ENCODE results near the gene TACC2. TPM values are rescaled to one million over a fixed set of nuclear protein-coding genes. Genes with fewer than 3 reads are reported as not detected.
"Not testable (repeated sequence)": the region's sequence is repeated elsewhere in the genome, so short reads cannot be mapped to it uniquely, and the experiment has no call there.

Gene TACC2
- total RNA-seq, 1 experiment from 2014 or later, result 3.0 TPM

DNA sequence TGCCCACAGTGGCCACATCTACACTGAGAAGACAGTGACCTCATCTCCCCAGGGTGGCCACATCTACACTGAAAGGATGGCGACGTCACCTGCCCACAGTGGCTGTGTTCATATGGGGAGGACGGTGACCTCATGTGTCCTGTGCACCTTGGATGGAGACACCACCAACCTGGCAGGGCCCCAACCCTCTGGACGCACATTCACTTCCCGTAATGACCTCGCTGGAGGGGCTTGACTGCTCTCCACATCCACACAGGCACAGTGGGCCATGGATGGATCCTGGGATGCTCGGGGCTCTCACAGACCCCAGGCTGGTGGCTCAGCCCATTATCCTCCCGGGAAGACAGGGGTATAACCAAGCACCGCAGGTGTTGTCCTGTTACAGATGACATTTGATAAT, 212.4 kb downstream of the TACC2 start:
- in situ Hi-C loops (cut with HindIII; ENCODE audit: low pct_unique_long_range_greater_than_20kb, low sequenced_read_pairs), result no loop called here
- no peak for DNase-seq (ENCODE audit: low read depth, low spot score)

DNA sequence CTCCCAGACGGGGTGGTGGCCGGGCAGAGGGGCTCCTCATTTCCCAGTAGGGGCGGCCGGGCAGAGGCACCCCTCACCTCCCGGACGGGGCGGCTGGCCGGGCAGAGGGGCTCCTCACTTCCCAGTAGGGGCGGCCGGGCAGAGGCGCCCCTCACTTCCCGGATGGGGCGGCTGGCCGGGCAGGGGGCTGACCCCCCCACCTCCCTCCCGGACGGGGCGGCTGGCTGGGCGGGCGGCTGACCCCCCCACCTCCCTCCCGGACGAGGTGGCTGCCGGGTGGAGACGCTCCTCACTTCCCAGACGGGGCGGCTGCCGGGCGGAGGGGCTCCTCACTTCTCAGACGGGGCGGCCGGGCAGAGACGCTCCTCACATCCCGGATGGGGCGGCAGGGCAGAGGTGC, 214.2 kb downstream of the TACC2 start:
- in situ Hi-C loops (cut with HindIII; ENCODE audit: low pct_unique_long_range_greater_than_20kb, low sequenced_read_pairs), result not testable (repeated sequence)

GRCh38 chr10:122204691-122205489, 215.9 kb downstream of the TACC2 start:
- no peak for DNase-seq (ENCODE audit: low read depth, low spot score)
- in situ Hi-C loops (cut with HindIII; ENCODE audit: low pct_unique_long_range_greater_than_20kb, low sequenced_read_pairs), result no loop called here

More for the DNA sequence above, 214.2 kb downstream of the TACC2 start:
- DNase-seq (ENCODE audit: low read depth, low spot score), result not testable (repeated sequence)

DNA sequence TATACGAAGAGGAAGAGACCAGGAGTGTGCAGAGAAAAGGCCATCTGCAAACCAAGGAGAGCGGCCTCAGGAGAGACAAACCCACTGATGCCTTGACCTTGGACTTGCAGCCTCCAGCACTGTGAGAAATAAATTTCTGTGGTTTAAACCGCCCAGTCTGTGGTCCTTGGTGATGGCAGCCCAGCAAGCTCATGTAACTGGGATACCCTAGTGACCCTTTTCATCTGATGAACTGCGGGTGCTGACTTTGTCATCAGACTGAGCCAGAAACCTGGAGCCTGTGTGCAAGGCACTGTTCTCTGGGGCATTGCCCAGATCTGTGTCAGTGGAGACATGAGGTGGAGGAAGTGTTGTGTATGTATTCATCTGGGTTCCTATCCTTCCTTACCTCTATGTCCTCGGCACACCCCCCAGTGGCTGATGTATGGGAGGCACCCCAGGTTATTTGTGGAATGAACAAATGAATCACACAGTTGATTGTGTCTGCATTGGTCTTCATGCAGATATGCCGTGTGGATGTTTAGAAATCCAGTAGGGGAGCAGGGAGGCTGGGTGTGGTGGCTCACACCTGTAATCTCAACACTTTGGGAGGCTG, 217.6 kb downstream of the TACC2 start:
- in situ Hi-C loops (cut with HindIII; ENCODE audit: low pct_unique_long_range_greater_than_20kb, low sequenced_read_pairs), result no loop called here
- DNase-seq (ENCODE audit: low read depth, low spot score), result no peak

DNA sequence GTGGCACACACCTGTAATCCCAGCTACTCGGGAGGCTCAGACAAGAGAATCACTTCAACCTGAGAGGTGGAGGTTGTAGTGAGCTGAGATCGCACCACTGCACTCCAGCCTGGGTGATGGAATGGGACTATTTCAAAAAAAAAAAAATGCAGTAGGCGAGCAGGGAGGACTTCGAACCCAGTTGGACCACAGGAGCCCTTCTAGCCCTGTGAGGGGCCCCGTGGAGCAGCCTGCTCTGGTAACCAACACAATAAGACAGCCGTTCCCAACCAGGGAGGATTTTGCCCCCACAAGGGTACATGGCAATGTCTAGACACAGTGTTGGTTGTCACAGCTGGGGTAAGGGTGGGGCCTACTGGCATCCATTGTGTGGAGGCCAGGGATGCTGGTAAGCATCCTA, 218.2 kb downstream of the TACC2 start:
- no peak for DNase-seq (ENCODE audit: low read depth, low spot score)
- in situ Hi-C loops (cut with HindIII; ENCODE audit: low pct_unique_long_range_greater_than_20kb, low sequenced_read_pairs), result no loop called here

DNA sequence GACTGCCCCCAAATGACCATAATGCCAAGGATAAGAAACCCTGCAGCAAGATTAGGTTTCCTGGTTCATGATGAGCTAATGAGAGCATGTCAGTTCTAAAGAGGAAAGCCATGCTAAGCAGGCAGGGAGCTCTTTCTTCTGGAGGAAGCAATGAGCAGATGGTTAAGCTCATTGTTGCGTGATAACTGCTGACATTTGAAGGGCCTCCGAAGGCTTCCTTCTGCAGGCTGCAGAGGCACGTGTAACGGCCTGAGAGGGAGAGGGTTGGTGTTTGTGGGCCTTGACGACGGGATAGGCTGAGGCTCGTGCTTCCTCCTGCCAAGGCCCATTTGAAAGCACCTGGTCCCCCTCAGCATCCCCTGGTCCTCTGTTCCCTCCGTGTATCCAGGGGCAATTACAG, 218.6 kb downstream of the TACC2 start:
- in situ Hi-C loops (cut with HindIII; ENCODE audit: low pct_unique_long_range_greater_than_20kb, low sequenced_read_pairs), result no loop called here
- no peak for DNase-seq (ENCODE audit: low read depth, low spot score)

DNA sequence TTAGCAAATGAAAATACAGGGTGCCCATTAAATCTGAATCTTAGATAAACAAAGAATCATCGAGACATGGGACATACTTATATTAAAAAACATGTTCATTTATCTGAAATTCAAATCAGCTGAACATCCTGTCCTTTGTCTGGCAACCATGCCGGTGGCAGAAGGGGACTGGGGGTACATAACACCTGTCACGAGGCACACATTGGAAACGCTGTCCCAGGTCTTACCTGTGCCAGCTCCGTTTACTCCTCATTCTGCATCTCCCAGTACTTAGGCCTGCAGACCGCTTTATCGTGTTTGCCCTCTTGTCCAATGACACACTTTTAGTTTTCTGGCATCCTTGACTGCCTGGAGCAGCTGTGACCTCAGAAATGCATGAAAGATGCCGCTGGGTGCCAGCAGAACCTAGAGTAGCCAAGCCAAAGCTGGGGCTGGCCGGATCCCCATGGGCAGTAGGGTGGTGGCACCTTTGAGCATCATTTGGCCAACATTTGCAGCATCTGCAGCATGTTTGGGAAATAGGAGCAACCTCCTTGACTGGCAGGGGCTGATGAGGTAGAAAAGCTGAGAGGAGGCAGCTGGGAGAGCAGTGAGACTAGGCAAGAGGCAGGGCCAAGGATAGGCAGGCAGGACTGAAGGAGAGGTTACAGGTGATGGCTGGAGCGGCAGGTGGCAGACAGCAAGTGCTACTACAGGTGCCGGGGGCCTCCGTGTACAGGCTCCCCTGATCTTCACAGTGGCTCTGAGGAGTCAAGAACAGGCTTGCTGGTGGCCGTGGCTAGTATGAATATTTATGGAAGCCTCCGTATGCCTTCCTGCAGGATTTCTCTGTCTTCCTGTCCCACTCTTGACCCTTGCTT, 219.8 kb downstream of the TACC2 start:
- DNase-seq (ENCODE audit: low read depth, low spot score), result no peak
- in situ Hi-C loops (cut with HindIII; ENCODE audit: low pct_unique_long_range_greater_than_20kb, low sequenced_read_pairs), result no loop called here

GRCh38 chr10:122210481-122211265, 221.7 kb downstream of the TACC2 start:
- no peak for DNase-seq (ENCODE audit: low read depth, low spot score)
- in situ Hi-C loops (cut with HindIII; ENCODE audit: low pct_unique_long_range_greater_than_20kb, low sequenced_read_pairs), result no loop called here

- no peak for DNase-seq (ENCODE audit: low read depth, low spot score)
- in situ Hi-C loops (cut with HindIII; ENCODE audit: low pct_unique_long_range_greater_than_20kb, low sequenced_read_pairs), result no loop called here
Measured at GRCh38 chr10:122213364-122213763, 224.4 kb downstream of the TACC2 start.

- DNase-seq (ENCODE audit: low read depth, low spot score), result no peak
Measured at GRCh38 chr10:122213766-122214165, 224.8 kb downstream of the TACC2 start.

GRCh38 chr10:122216047-122216446, 227.1 kb downstream of the TACC2 start:
- no peak for DNase-seq (ENCODE audit: low read depth, low spot score)
- in situ Hi-C loops (cut with HindIII; ENCODE audit: low pct_unique_long_range_greater_than_20kb, low sequenced_read_pairs), result no loop called here

More at GRCh38 chr10:122213766-122214165, 224.8 kb downstream of the TACC2 start:
- in situ Hi-C loops (cut with HindIII; ENCODE audit: low pct_unique_long_range_greater_than_20kb, low sequenced_read_pairs), result no loop called here

DNA sequence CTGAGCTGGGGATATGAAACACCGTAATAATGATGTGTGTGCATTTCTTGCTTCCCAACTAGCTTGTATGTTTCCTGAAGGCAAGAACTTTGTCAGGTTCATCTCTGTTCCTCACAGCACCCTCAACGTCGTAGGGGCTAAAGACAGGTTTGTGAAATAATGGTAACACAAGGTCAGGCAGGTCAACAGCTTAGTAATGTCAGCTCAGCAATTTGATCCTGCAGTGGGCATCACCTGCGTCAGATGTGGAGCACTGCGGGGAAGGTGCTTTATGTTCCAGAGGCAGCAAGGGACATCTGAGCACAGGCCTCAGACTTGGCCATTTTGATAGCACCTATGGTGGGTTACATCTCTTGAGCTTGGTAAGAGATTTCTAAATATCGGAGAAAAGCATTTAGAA, 230.4 kb downstream of the TACC2 start:
- in situ Hi-C loops (cut with HindIII; ENCODE audit: low pct_unique_long_range_greater_than_20kb, low sequenced_read_pairs), result no loop called here
- no peak for DNase-seq (ENCODE audit: low read depth, low spot score)

GRCh38 chr10:122220736-122221135, 231.8 kb downstream of the TACC2 start:
- in situ Hi-C loops (cut with HindIII; ENCODE audit: low pct_unique_long_range_greater_than_20kb, low sequenced_read_pairs), result no loop called here
- no peak for DNase-seq (ENCODE audit: low read depth, low spot score)

DNA sequence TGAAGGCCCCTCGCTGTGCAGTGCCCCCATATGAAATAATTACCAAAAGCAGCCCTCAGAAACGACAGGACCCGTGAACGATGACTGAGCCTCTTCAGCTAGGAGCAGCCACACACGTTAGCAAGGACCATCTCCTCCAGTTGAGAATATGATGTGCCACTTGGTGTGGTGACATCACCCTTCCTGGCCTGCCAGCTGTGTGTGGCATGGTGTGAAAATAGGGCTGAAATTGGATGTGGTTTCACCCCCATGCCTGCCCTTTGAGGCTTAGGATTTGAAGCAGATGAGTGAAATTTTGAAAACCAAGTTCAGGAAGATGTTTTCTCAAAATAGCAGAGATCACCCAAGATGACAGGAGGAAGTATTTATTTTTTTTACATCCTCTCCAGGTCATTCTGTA, 233.0 kb downstream of the TACC2 start:
- DNase-seq (ENCODE audit: low read depth, low spot score), result no peak
- in situ Hi-C loops (cut with HindIII; ENCODE audit: low pct_unique_long_range_greater_than_20kb, low sequenced_read_pairs), result no loop called here

DNA sequence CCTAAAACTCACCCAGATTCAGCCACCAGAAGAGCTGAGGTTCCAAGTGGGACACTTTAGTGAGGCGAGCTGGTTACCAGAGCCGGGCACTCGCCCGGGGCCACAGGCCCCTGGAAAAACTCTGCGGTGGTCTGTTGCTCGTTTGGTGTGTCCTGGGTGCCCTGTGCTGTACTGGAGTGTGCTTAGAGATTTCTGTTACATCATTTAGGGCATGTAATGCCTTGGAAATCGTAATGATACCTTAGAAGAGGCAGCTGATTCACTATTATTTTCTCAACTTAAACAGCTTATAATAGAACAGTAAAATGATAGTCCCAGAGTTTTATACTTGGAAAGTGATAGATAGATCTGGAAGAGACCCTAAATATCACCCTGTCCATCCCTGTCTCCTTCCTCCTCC, 233.7 kb downstream of the TACC2 start:
- no peak for DNase-seq (ENCODE audit: low read depth, low spot score)
- in situ Hi-C loops (cut with HindIII; ENCODE audit: low pct_unique_long_range_greater_than_20kb, low sequenced_read_pairs), result no loop called here

- in situ Hi-C loops (cut with HindIII; ENCODE audit: low pct_unique_long_range_greater_than_20kb, low sequenced_read_pairs), result no loop called here
- no peak for DNase-seq (ENCODE audit: low read depth, low spot score)
Measured at GRCh38 chr10:122224159-122224558, 235.2 kb downstream of the TACC2 start.

DNA sequence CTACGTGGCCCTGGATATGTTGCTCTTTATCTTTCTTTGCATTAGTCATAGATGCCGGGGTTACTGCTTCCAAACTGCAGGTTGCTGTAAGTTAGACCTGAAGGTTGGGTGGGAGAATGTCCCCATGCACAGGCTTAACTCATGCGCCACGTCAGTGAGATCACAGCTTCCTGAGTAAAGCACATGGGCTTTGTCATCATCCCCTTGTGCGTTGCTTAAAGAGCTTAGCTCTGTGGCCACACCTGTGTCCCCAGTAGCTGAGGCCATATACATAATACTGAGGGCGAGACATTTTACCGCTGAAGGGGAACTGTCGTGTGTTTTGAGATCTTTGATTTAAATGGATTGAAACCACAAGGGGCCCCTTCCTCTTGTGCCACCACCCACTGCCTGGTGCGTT, 236.4 kb downstream of the TACC2 start:
- in situ Hi-C loops (cut with HindIII; ENCODE audit: low pct_unique_long_range_greater_than_20kb, low sequenced_read_pairs), result no loop called here
- DNase-seq (ENCODE audit: low read depth, low spot score), result no peak

GRCh38 chr10:122227754-122228153, 238.8 kb downstream of the TACC2 start:
- in situ Hi-C loops (cut with HindIII; ENCODE audit: low pct_unique_long_range_greater_than_20kb, low sequenced_read_pairs), result no loop called here

More at GRCh38 chr10:122227754-122228153, 238.8 kb downstream of the TACC2 start:
- no peak for DNase-seq (ENCODE audit: low read depth, low spot score)

All from SK-MEL-5 (cell line).